WTC11 (cell line): ENCODE measurements around the gene MAP1LC3B. TPM values are rescaled to one million over a fixed set of nuclear protein-coding genes. Genes with fewer than 3 reads are reported as not detected.
A peak's percentile ranks its signal among the peaks of the same experiment; 100 is the strongest.

ENCODE experiments used
- ATAC-seq: fragments of 200-7000 bp; cut with Tn5 transposase; 2 replicates; pipeline ENCODE4 v1.10.0; 2021; ENCODE audit warnings: mild to moderate bottlenecking, moderate library complexity
- CTCF ChIA-PET: fragments of 300-600 bp; sonication (Branson Sonifier 250); formaldehyde crosslinking; loops from one replicate; lab custom pipeline; 2021; ENCODE audit warnings: antibody characterized with exemption; lab: Charles Lee
- POLR2A ChIA-PET: fragments of 350-600 bp; sonication (Branson Sonifier 250); formaldehyde crosslinking; loops from one replicate; lab custom pipeline; 2021; ENCODE audit warnings: antibody characterized with exemption; lab: Charles Lee
- DNase-seq: peaks from one replicate; pipeline ENCODE4 v3.0.0; 2021; ENCODE audit warnings: low spot score
- H3K27ac Mint-ChIP-seq: 2 replicates; pipeline ENCODE4 v1.8.0; 2021; ENCODE audit warnings: mixed read lengths
- H3K27me3 Mint-ChIP-seq: 2 replicates; pipeline ENCODE4 v1.8.0; 2021; ENCODE audit warnings: low read depth, mild to moderate bottlenecking, moderate library complexity, mixed read lengths
- H3K36me3 Mint-ChIP-seq: 2 replicates; pipeline ENCODE4 v1.8.0; 2021; ENCODE audit warnings: mixed read lengths
- H3K4me1 Mint-ChIP-seq: 2 replicates; pipeline ENCODE4 v1.8.0; 2022; ENCODE audit warnings: mixed read lengths
- H3K4me3 Mint-ChIP-seq: 2 replicates; pipeline ENCODE4 v1.8.0; 2021; ENCODE audit warnings: mild to moderate bottlenecking, moderate library complexity, mixed read lengths
- H3K9me3 Mint-ChIP-seq: 2 replicates; pipeline ENCODE4 v1.8.0; 2021; ENCODE audit warnings: mixed read lengths
- EMX1 ChIP-seq: fragments of 250-450 bp; sonication (Bioruptor Pico); IDR thresholded peaks from 2 replicates; pipeline ENCODE4 v1.8.0; 2021; ENCODE audit warnings: mild to moderate bottlenecking
- FOXP1 ChIP-seq: sonication (generic); formaldehyde crosslinking; IDR thresholded peaks from 2 replicates; pipeline ENCODE4 v1.8.0; 2022; ENCODE audit warnings: missing genetic modification reagents, mild to moderate bottlenecking, moderate library complexity, borderline replicate concordance
- IRF2 ChIP-seq: sonication (generic); formaldehyde crosslinking; IDR thresholded peaks from 2 replicates; pipeline ENCODE4 v1.8.0; 2022; ENCODE audit warnings: low read depth, missing genetic modification reagents, borderline replicate concordance
- NFATC4 ChIP-seq: fragments of 250-450 bp; sonication (Bioruptor Pico); IDR thresholded peaks from 2 replicates; pipeline ENCODE4 v1.9.0; 2021; ENCODE audit warnings: mild to moderate bottlenecking
- NR1H2 ChIP-seq: sonication (generic); formaldehyde crosslinking; IDR thresholded peaks from 2 replicates; pipeline ENCODE4 v1.9.0; 2021; ENCODE audit warnings: mild to moderate bottlenecking, moderate library complexity, missing genetic modification reagents
- PRRX2 ChIP-seq: fragments of 250-450 bp; sonication (Bioruptor Pico); IDR thresholded peaks from 2 replicates; pipeline ENCODE4 v1.8.0; 2021; ENCODE audit warnings: mild to moderate bottlenecking
- SOX15 ChIP-seq: fragments of 250-450 bp; sonication (Bioruptor Pico); IDR thresholded peaks from 2 replicates; pipeline ENCODE4 v1.9.0; 2021; ENCODE audit warnings: mild to moderate bottlenecking
- TCF7 ChIP-seq: sonication (generic); formaldehyde crosslinking; IDR thresholded peaks from 2 replicates; pipeline ENCODE4 v1.8.0; 2022; ENCODE audit warnings: mild to moderate bottlenecking, low read depth, missing genetic modification reagents, moderate library complexity
- ZNF671 ChIP-seq: fragments of 250-450 bp; sonication (Bioruptor Pico); IDR thresholded peaks from 2 replicates; pipeline ENCODE4 v1.8.0; 2021; ENCODE audit warnings: mild to moderate bottlenecking
- total RNA-seq: library from RNA; stranded (reverse); gene quantifications from 3 replicates; pipeline ENCODE4 v1.2.3, GENCODE V29; 2021
- TF ChIP-seq, protein P1 (sequence below): sonication (generic); formaldehyde crosslinking; IDR thresholded peaks from 2 replicates; pipeline ENCODE4 v1.8.1; 2023; ENCODE audit warnings: mild to moderate bottlenecking, missing genetic modification reagents
- TF ChIP-seq, protein P2 (sequence below): fragments of 250-450 bp; sonication (Bioruptor Pico); IDR thresholded peaks from 2 replicates; pipeline ENCODE4 v1.9.0; 2021; ENCODE audit warnings: moderate library complexity, mild to moderate bottlenecking, inconsistent platforms, borderline replicate concordance
- TF ChIP-seq, protein P3 (sequence below): fragments of 250-450 bp; sonication (Bioruptor Pico); IDR thresholded peaks from 2 replicates; pipeline ENCODE4 v1.8.0; 2021; ENCODE audit warnings: mild to moderate bottlenecking
- TF ChIP-seq, protein P4 (sequence below): sonication (generic); formaldehyde crosslinking; IDR thresholded peaks from 2 replicates; pipeline ENCODE4 v1.8.1; 2023; ENCODE audit warnings: mild to moderate bottlenecking, missing genetic modification reagents
- TF ChIP-seq, protein P5 (sequence below): sonication (generic); formaldehyde crosslinking; IDR thresholded peaks from 2 replicates; pipeline ENCODE4 v1.8.1; 2023; ENCODE audit warnings: mild to moderate bottlenecking, moderate library complexity, missing genetic modification reagents
- TF ChIP-seq, protein P6 (sequence below): sonication (generic); formaldehyde crosslinking; IDR thresholded peaks from 2 replicates; pipeline ENCODE4 v1.8.0; 2022; ENCODE audit warnings: mild to moderate bottlenecking, missing genetic modification reagents

Gene MAP1LC3B
- total RNA-seq, 1 experiment from 2014 or later, result 46.9 TPM

DNA sequence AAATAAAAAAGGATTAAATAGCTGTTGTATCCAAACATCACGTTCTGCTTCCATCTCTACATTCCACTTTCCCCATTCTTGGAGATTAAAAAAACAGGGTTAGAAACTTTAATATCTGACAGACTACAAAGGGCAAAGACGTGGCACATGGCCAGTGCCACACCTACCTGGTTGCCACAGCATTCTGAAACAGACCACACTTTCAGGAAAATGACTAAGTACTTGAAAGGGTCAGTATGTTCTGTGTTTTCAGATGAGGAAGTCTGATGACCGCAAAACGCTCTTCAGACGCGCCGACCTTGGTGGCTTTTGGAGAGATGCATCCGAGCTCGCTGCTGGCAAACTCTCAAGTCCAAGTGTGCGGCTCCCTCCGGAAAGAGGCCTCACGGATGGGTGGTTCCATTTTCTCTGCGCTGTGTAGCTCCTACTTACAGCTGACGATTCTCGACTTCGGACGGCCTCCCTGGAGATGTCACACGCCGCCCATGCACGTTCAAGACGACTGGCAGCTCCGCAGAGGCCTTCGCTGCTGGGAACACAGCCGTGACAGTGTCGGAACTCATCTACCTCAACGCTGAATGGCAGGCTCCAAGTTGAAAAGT, 15.5 kb downstream of the MAP1LC3B start:
- Mint-ChIP-seq H3K27me3 (no peaks in the 10 kb centered on the region), H3K36me3 (peaks cover 45% of the 10 kb centered on the region), H3K9me3 (no peaks in the 10 kb centered on the region), H3K4me3 (no peak overlapping the region), H3K4me1 (no peaks in the 10 kb centered on the region), H3K27ac (peak overlapping the region; percentile 84; the same call in 1 of the 2 replicates)
- ATAC-seq, result no peak
- ChIA-PET CTCF (interaction anchor here (1.3 kb wide), 1 partner anchor 163 kb away, joined by 5 read pairs; no protein-coding TSS in a partner anchor), POLR2A (interaction anchor here (0.6 kb wide), 2 partner anchors 9 to 157 kb away, joined by 3 read pairs; no protein-coding TSS in a partner anchor)
- no peak for DNase-seq
- TF ChIP-seq, protein P1, sequence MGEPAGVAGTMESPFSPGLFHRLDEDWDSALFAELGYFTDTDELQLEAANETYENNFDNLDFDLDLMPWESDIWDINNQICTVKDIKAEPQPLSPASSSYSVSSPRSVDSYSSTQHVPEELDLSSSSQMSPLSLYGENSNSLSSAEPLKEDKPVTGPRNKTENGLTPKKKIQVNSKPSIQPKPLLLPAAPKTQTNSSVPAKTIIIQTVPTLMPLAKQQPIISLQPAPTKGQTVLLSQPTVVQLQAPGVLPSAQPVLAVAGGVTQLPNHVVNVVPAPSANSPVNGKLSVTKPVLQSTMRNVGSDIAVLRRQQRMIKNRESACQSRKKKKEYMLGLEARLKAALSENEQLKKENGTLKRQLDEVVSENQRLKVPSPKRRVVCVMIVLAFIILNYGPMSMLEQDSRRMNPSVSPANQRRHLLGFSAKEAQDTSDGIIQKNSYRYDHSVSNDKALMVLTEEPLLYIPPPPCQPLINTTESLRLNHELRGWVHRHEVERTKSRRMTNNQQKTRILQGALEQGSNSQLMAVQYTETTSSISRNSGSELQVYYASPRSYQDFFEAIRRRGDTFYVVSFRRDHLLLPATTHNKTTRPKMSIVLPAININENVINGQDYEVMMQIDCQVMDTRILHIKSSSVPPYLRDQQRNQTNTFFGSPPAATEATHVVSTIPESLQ, result no peak
- TF ChIP-seq TCF7 (no peak), NR1H2 (no peak)
- TF ChIP-seq, protein P2, sequence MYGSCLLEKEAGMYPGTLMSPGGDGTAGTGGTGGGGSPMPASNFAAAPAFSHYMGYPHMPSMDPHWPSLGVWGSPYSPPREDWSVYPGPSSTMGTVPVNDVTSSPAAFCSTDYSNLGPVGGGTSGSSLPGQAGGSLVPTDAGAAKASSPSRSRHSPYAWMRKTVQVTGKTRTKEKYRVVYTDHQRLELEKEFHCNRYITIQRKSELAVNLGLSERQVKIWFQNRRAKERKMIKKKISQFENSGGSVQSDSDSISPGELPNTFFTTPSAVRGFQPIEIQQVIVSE, result no peak

DNA sequence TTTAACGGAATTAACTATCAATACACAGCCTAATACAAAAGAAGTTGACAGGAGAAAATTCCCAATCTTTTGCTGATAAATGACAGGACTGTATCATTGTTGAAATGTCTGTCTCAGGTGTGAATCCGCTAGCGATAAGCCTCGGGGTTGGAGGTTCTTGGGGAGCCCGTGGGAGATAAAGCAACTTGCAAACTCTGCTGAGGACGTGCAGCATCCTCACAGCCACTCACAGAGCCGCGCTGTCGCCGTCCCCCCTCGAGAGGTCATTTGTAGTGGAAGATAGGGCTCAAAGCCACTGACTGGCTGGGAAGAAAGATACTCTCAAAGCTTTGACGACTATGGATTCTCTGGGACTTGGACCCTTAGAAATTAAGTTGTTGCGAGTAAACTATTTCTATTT, 17.0 kb downstream of the MAP1LC3B start:
- Mint-ChIP-seq H3K27me3 (no peaks in the 10 kb centered on the region), H3K27ac (no peak overlapping the region), H3K36me3 (peaks cover 44% of the 10 kb centered on the region), H3K4me3 (no peak overlapping the region), H3K9me3 (no peaks in the 10 kb centered on the region), H3K4me1 (no peaks in the 10 kb centered on the region)
- POLR2A ChIA-PET, result no interaction called here
- TF ChIP-seq NFATC4 (CRISPR knock-in tag) (no peak), SOX15 (no peak), EMX1 (CRISPR knock-in tag) (no peak), IRF2 (CRISPR knock-in tag) (no peak), ZNF671 (no peak), FOXP1 (CRISPR knock-in tag) (no peak)
- TF ChIP-seq, protein P1, result no peak
- TF ChIP-seq, protein P3, sequence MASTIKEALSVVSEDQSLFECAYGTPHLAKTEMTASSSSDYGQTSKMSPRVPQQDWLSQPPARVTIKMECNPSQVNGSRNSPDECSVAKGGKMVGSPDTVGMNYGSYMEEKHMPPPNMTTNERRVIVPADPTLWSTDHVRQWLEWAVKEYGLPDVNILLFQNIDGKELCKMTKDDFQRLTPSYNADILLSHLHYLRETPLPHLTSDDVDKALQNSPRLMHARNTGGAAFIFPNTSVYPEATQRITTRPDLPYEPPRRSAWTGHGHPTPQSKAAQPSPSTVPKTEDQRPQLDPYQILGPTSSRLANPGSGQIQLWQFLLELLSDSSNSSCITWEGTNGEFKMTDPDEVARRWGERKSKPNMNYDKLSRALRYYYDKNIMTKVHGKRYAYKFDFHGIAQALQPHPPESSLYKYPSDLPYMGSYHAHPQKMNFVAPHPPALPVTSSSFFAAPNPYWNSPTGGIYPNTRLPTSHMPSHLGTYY, result no peak
- TF ChIP-seq, protein P2, result no peak
- TF ChIP-seq, protein P4, sequence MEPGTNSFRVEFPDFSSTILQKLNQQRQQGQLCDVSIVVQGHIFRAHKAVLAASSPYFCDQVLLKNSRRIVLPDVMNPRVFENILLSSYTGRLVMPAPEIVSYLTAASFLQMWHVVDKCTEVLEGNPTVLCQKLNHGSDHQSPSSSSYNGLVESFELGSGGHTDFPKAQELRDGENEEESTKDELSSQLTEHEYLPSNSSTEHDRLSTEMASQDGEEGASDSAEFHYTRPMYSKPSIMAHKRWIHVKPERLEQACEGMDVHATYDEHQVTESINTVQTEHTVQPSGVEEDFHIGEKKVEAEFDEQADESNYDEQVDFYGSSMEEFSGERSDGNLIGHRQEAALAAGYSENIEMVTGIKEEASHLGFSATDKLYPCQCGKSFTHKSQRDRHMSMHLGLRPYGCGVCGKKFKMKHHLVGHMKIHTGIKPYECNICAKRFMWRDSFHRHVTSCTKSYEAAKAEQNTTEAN, result no peak
- CTCF ChIA-PET, result no interaction called here
- ATAC-seq, result no peak
- no peak for DNase-seq

DNA sequence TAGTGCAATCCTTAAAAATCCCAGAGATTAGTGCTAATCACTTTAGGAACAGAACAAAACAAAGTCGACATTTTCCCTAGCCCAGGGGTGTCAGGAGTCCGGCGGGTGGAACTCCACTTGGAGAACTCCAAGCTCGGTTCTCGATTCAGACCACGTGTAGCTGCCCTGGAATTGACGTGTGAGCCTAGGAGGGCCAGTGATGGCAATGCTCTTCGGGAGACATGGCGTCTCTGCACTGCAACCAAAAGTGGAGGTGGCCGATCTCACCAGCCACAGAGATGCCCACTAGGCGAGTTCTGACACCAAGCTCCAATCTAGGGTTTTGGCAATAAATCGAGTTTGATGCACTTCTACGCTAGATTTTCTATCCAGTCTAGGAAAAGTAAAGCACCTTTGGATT, 17.6 kb downstream of the MAP1LC3B start:
- Mint-ChIP-seq H3K4me3 (no peak overlapping the region), H3K27me3 (no peaks in the 10 kb centered on the region), H3K9me3 (no peaks in the 10 kb centered on the region), H3K36me3 (peaks cover 44% of the 10 kb centered on the region), H3K4me1 (no peaks in the 10 kb centered on the region), H3K27ac (no peak overlapping the region)
- CTCF ChIA-PET, result interaction anchor here (1.0 kb wide), 1 partner anchor 11 kb away, joined by 4 read pairs; no protein-coding TSS in a partner anchor
- no peak for ATAC-seq
- no peak for DNase-seq
- TF ChIP-seq, protein P5, sequence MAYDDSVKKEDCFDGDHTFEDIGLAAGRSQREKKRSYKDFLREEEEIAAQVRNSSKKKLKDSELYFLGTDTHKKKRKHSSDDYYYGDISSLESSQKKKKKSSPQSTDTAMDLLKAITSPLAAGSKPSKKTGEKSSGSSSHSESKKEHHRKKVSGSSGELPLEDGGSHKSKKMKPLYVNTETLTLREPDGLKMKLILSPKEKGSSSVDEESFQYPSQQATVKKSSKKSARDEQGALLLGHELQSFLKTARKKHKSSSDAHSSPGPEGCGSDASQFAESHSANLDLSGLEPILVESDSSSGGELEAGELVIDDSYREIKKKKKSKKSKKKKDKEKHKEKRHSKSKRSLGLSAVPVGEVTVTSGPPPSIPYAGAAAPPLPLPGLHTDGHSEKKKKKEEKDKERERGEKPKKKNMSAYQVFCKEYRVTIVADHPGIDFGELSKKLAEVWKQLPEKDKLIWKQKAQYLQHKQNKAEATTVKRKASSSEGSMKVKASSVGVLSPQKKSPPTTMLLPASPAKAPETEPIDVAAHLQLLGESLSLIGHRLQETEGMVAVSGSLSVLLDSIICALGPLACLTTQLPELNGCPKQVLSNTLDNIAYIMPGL (CRISPR knock-in tag), result no peak
- TF ChIP-seq, protein P6, sequence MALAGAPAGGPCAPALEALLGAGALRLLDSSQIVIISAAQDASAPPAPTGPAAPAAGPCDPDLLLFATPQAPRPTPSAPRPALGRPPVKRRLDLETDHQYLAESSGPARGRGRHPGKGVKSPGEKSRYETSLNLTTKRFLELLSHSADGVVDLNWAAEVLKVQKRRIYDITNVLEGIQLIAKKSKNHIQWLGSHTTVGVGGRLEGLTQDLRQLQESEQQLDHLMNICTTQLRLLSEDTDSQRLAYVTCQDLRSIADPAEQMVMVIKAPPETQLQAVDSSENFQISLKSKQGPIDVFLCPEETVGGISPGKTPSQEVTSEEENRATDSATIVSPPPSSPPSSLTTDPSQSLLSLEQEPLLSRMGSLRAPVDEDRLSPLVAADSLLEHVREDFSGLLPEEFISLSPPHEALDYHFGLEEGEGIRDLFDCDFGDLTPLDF (CRISPR knock-in tag), result no peak
- no peak for TF ChIP-seq PRRX2 (CRISPR knock-in tag)
- POLR2A ChIA-PET, result no interaction called here
